ENCODE data around the gene ARCN1. TPM values are rescaled to one million over a fixed set of nuclear protein-coding genes. Genes with fewer than 3 reads are reported as not detected.
"Not testable (repeated sequence)": the region's sequence is repeated elsewhere in the genome, so short reads cannot be mapped to it uniquely, and the experiment has no call there.

Gene ARCN1
- total and polyA plus RNA-seq, 2 donors: 90.2 to 141 TPM

DNA sequence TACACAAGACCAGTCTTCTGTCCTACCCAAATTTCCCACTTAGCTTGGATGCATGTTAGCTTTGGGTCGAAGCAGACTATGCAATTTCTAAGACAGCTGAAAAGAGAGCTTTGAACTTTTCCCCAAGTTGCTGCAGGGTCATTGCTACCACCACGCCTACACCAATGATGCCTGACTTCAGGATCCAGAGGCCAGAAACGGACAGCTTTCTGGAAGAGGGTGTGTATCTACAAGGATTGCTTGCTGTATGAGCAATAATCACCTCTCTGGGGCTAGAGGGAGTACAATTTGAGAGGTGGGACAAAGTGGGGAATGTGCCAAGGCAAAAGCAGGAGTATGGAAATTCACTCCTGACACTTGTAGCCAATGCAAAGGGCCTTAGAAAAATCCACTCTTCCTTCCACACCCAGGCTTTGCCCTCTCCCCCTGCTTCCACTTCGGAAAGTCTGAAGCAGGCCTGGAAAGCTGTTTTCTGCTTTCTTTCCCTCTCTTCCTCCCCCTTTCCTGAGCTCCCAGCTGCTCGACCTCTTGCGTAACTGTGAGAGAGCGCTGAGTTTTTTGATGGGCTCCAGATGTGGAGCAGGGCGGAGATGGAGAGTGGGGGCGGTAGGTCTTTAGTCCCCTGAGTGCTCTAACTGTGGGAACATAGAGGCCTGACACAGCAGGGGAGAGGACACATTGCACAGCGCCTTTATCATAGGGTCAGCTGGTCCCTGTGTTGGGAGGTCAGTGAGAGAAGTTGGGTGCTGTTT lies 33.1 kb downstream of the ARCN1 start:
- WGBS: 32% methylated on average over 10 of the region's 10 CpGs
- Histone ChIP-seq H3K4me1 (ENCODE audit: insufficient read depth) (no peaks in the 10 kb centered on the region), H3K4me3 (ENCODE audit: low read depth, low read length) (no peak overlapping the region), H3K36me3 (ENCODE audit: insufficient read depth) (peaks cover 4% of the 10 kb centered on the region), H3K27ac (ENCODE audit: low read depth) (peak overlapping the region; percentile 85)
- DNase-seq (ENCODE audit: extremely low spot score): peak; percentile 91

DNA sequence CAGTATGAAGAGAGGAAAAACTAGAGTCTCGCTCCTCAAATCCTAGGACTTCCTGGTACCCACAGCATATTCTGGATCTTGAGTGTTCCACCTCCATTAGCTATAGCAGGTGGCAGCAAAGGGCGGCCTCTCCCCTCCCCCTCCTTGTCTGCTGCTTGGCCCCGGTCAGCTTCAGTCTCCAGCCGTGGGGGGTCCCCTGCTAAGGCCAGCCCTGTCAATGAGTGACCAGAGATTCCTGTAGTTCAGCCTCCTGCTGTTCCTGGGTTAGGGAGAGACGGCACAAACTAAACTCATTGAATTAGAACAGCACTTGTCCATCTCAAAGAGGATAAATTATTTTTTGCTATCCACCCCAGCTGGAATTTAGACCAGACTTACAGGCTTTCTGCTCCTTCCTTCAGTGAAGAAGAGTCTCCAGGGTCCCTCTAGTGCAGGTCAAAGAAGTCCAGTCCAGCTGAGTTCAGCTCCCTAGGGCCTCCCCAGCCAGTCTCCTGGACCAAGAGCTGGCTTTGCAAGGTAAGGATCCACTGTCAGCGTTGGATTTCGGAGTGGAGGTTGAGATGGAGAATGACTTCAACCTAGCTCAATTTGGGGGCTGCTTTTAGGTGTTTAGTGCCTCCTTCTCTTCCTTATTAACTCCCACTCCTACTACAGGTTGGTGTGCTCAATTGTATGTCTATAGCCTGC lies 34.1 kb downstream of the ARCN1 start:
- H3K36me3 ChIP-seq (ENCODE audit: insufficient read depth): peaks cover 3% of the 10 kb centered on the region
- no peak overlapping the region for H3K4me3 ChIP-seq (ENCODE audit: low read depth, low read length)
- DNase-seq (ENCODE audit: extremely low spot score): no peak
- H3K27ac ChIP-seq (ENCODE audit: low read depth): peak overlapping the region; percentile 85
- no peaks in the 10 kb centered on the region for H3K4me1 ChIP-seq (ENCODE audit: insufficient read depth)
- 59% methylated on average over 7 of the region's 7 CpGs for WGBS

DNA sequence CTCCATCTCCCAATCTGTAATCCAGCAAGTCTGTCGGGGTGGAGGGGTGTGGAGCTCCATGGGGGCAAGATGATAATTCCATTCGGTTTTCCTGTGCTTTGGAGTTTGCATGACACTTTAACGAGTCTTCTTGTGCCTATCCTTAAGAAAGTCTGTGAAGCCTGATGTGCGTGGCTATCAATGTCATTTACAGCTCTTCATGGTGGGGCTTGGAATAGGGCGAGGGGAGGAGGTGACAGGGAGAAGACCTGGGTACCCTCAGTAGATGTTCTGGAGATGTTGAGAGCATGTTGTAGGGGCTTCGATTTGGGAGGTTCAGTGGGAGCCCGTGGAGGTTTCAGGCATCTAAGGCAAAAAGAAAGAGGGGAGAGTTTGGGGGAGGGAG lies 34.6 kb downstream of the ARCN1 start:
- no peak overlapping the region for H3K4me3 ChIP-seq (ENCODE audit: low read depth, low read length)
- 65% methylated on average over 7 of the region's 7 CpGs for WGBS

DNA sequence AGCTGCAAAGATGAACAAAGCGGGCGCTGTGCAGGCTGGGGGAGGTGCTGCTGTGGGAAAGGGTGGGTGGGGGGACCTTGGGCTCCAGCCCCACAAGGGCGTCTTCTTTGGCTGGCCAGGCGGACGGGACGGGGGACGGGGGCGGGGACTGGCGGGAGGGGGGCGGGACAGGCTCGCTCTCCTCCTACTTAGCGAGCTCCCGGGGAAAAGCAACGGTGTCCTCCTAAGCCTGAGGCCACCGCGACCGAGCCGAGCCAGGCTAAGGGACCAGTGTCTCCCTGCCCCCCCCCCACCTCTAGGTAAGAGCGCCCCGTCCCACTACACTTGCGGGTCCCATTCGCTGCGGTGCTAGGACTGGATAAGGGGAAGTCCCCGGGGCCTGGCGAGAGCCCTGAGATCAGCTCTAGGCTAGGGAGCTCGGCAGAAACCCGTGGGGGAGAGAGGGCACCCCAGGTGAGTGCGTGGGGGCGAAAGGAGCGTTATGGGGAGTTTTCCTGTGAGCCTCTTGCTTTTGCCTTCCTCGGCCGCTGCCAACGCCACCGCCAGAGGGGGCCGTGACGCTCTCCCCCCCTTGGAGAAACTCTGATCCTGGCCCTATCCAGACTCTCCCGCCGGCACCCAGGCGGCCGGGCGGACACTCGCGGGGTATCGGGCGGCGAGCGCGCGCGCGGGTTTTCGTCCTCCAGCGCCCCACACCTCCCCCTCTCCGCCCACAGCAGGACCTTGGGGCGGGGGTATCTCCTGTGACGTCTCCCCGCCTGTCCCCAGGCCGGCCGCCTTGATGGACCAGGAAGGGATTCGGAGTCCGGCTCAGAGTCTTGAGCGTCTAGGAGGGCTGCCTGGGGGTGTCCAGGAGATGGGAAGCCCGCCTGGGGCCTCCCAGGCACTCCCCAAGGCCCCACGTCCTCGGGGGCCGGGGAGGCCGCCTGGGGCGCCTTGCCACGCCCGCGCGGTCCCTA lies 35.5 kb downstream of the ARCN1 start, which contains the start of gene PHLDB1:
Gene PHLDB1, plus strand, starts transcription at position 215 of the 959 bp plus-strand sequence. CDS start 6,222 bp downstream, outside the sequence.
- Histone ChIP-seq H3K36me3 (ENCODE audit: insufficient read depth) (no peaks in the 10 kb centered on the region), H3K4me3 (ENCODE audit: low read depth, low read length) (peak within 1 kb of the TSS; percentile 62), H3K27ac (ENCODE audit: low read depth) (peak within 1 kb of the TSS; percentile 96), H3K4me1 (ENCODE audit: insufficient read depth) (no peaks in the 10 kb centered on the region)
- no peak for DNase-seq (ENCODE audit: extremely low spot score)
- WGBS: under 1% methylated on average over 72 of the region's 72 CpGs

More for the DNA sequence above, 34.6 kb downstream of the ARCN1 start:
- no peaks in the 10 kb centered on the region for H3K36me3 ChIP-seq (ENCODE audit: insufficient read depth)
- H3K27ac ChIP-seq (ENCODE audit: low read depth): peak overlapping the region; percentile 85
- no peak for DNase-seq (ENCODE audit: extremely low spot score)
- H3K4me1 ChIP-seq (ENCODE audit: insufficient read depth): no peaks in the 10 kb centered on the region

DNA sequence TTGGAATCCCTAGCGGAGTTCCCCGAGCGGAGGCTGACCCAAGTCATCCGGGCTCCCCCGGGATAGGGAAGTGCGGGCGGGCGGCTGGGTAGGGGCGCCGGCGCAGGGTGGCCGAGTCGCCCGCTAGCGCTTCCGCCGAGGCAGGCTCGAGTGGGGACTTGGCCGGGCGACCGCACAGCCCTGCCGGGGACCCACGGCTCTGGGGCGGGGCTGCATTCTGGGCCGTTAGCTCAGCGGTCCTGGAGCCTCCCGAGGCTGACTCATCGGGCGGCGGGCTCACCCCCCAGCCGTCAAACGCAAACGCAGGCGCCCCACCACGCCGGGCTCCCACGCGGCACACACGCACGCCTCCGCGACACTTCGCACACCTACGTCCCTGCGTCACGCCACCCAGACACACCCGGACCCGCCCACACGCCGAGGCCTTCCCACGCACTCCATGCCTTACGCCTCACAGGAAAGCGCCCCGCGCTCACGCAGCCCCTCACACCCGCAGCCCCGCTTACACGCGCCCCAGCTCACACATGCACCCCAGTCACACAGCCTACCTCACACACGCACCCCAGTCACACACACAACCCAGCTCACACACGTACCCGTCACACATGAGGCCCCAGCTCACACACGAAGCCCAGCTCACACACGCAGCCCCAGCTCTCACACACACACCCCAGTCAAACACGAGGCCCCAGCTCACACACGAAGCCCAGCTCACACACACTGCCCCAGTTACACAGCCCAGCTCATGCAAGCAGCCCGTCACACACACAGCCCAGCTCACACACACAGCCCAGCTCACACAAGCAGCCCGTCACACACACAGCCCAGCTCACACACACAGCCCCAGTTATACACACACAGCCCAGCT lies 36.4 kb downstream of the ARCN1 start:
- H3K27ac ChIP-seq (ENCODE audit: low read depth): peak overlapping the region; percentile 96
- WGBS: 12% methylated on average over 69 of the region's 69 CpGs
- no peaks in the 10 kb centered on the region for H3K4me1 ChIP-seq (ENCODE audit: insufficient read depth)

DNA sequence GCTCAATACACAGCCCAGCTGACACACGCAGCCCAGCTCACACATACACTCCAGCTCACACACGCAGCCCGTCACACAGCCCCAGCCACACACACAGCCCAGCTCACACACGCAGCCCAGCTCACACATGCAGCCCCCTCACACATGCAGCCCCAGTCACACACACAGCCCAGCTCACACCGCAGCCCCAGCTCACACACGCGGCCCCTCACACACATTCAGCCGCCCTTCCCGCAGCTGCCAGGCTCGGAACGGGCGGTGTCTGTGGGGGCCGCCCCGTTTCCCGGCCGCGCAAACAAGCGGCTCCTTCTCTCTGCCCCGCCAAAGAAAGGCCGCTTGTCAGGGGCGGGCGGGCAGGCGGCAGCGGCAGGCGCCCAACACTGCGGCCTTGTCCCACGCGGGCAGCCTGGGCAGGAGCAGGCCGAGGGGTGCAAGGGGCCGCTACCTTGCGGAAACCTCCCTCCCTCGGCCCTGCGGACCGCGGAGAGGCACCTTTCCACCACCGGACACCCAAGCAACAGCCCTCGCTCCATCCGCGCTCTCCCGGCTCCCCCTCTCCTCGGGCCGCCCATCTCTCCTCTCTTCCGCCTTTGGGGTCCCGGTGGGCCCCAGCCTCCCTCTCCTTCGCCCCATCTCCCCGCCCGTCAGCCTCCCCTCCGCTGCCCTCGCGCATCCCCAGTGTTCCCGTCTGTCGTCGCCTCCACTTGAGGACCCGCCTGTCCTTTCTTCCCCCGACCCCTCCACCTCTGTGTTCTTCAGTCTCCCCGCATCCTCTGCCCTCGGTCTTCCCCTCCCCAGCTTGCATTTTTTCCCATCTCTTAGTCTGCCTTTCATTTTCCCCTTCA lies 37.4 kb downstream of the ARCN1 start:
- 45% methylated on average over 57 of the region's 57 CpGs for WGBS
- Histone ChIP-seq H3K4me1 (ENCODE audit: insufficient read depth) (no peaks in the 10 kb centered on the region), H3K36me3 (ENCODE audit: insufficient read depth) (no peaks in the 10 kb centered on the region), H3K4me3 (ENCODE audit: low read depth, low read length) (peak overlapping the region; percentile 53), H3K27ac (ENCODE audit: low read depth) (peak overlapping the region; percentile 80)
- DNase-seq (ENCODE audit: extremely low spot score): no peak

More for the DNA sequence above, 36.4 kb downstream of the ARCN1 start:
- Histone ChIP-seq H3K4me3 (ENCODE audit: low read depth, low read length) (peak overlapping the region; percentile 62), H3K36me3 (ENCODE audit: insufficient read depth) (no peaks in the 10 kb centered on the region)
- no peak for DNase-seq (ENCODE audit: extremely low spot score)

DNA sequence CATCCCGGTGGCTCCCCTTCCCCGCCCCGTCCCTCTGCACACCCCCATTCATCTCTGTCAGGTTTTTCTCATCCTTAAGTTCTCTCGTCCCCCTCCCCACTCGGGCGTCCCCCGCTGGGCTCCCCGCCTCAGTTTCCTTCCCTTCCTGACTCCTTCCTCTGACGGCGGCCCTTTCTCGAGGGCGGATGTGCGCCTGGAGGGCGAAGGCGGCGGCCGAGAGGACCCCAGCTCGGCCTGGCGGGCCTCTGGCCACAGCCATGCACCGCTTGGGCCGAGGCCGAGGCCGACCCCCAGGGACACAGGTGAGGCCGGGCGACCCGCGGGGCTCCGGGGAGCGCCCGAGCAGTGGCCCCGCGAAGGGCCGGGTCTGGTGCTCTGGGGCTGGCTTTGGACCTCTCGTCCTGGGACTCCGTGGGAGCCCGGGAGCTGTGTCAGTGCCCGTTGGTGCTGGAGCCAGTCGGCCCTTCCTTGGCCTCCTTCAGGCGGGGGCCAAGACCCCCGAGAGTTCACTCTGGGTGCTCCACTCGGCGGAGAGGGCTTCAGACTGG lies 38.1 kb downstream of the ARCN1 start:
- WGBS: 43% methylated on average over 42 of the region's 42 CpGs
- no peaks in the 10 kb centered on the region for H3K4me1 ChIP-seq (ENCODE audit: insufficient read depth)
- no peak for DNase-seq (ENCODE audit: extremely low spot score)
- H3K36me3 ChIP-seq (ENCODE audit: insufficient read depth): no peaks in the 10 kb centered on the region
- H3K27ac ChIP-seq (ENCODE audit: low read depth): peak overlapping the region; percentile 44
- H3K4me3 ChIP-seq (ENCODE audit: low read depth, low read length): peak overlapping the region; percentile 53

DNA sequence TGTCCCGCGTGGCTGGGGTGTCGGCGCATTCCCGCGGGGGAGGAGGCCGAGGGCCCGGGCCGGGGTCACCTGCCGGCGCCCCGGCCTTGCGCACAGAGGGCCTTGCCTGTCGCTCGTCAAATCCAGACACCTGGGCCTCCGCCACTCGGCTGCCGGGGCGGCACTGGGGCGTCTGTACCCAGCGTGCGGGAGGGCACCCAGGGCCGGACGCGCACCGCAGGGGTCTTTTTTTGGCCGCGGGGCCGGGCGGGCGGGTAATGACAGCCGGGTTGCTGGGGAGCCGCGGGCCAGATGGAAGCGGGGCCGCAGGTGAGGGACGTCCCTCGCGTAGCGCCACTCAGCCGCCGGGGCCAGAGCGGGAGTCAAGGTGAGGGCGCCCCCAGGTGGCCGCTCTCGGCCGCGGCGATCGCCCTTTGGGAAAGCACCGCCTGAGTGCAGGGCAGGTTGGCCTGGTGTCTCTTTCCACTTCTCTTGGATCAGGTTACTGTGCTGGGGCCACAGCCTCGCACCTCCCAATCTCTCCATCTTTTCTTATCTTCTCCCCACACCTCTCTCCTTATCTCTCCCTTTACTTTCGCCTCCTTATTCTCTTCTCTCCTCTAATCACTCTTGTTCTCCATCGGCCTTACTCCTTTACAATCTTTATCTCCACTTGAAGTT lies 38.7 kb downstream of the ARCN1 start:
- no peaks in the 10 kb centered on the region for H3K4me1 ChIP-seq (ENCODE audit: insufficient read depth)
- no peak for DNase-seq (ENCODE audit: extremely low spot score)
- H3K27ac ChIP-seq (ENCODE audit: low read depth): peak overlapping the region; percentile 35
- no peaks in the 10 kb centered on the region for H3K36me3 ChIP-seq (ENCODE audit: insufficient read depth)
- H3K4me3 ChIP-seq (ENCODE audit: low read depth, low read length): peak overlapping the region; percentile 53
- 17% methylated on average over 54 of the region's 54 CpGs for WGBS

DNA sequence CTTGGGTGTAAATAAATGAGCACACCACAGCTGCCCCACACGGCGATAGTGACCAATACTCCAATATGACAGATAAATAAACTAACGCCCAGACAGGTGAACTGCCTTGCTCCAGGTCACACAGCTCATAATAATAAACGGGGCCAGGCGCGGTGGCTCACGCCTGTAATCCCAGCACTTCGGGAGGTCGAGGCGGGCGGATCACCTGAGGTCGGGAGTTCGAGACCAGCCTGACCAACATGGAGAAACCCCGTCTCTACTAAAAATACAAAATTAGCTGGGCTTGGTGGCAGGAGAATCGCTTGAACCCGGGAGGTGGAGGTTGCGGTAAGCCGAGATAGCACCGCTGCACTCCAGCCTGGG lies 39.2 kb downstream of the ARCN1 start:
- not testable (repeated sequence) for H3K27ac ChIP-seq (ENCODE audit: low read depth); H3K4me1 ChIP-seq (ENCODE audit: insufficient read depth); H3K4me3 ChIP-seq (ENCODE audit: low read depth, low read length); DNase-seq (ENCODE audit: extremely low spot score); H3K36me3 ChIP-seq (ENCODE audit: insufficient read depth)
- 78% methylated on average over 19 of the region's 19 CpGs for WGBS

DNA sequence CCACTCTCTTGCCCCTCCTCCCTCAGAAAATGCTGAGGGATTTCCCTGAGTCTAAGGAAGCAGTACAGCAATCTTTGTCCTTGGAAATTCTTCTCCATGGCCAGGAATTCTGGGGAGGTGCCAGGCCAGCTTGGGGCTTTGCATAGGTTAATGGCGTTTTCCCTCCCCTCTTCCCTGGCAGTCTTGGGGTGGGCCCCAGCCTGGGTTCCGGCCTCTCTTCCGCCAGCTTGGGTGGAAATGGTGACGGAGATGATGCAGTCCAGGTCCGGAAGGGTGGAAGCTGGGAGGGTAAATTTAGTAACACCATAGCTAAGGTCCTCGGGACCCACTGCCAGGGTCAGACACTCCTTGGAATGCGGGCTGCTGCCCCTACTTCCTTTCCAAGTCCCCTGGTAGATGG lies 40.2 kb downstream of the ARCN1 start:
- 41% methylated on average over 7 of the region's 7 CpGs for WGBS
- no peak overlapping the region for H3K27ac ChIP-seq (ENCODE audit: low read depth)
- no peak overlapping the region for H3K4me3 ChIP-seq (ENCODE audit: low read depth, low read length)
- no peak for DNase-seq (ENCODE audit: extremely low spot score)
- H3K4me1 ChIP-seq (ENCODE audit: insufficient read depth): no peaks in the 10 kb centered on the region
- no peaks in the 10 kb centered on the region for H3K36me3 ChIP-seq (ENCODE audit: insufficient read depth)

DNA sequence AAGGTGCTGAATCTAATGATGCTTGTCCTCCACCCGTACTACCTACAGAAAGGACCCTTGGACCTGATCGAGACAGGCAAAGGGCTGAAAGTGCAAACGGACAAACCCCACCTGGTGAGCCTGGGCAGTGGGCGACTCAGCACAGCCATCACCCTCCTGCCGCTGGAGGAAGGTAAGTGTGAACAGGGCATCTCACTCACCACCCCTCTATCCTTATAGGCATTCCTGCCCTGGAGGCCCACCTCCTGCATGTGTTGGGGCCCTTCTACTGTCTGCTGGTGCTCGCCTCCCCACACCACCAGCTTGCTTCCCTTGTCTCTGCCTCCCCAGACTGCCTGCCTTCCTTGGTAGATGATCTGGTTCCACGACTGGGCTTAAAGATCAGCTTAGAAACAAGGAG lies 42.3 kb downstream of the ARCN1 start:
- Histone ChIP-seq H3K4me3 (ENCODE audit: low read depth, low read length) (no peak overlapping the region), H3K36me3 (ENCODE audit: insufficient read depth) (no peaks in the 10 kb centered on the region), H3K4me1 (ENCODE audit: insufficient read depth) (no peaks in the 10 kb centered on the region), H3K27ac (ENCODE audit: low read depth) (no peak overlapping the region)
- 77% methylated on average over 7 of the region's 7 CpGs for WGBS
- DNase-seq (ENCODE audit: extremely low spot score): no peak
